Measurements from ENCODE around the gene CYBA. TPM values are rescaled to one million over a fixed set of nuclear protein-coding genes. Genes with fewer than 3 reads are reported as not detected.
A peak's percentile ranks its signal among the peaks of the same experiment; 100 is the strongest.

CYBA gene
- total RNA-seq, 2 donors from 2014 or later, result 169 to 295 TPM

GRCh38 chr16:88600539-88600896, 50.3 kb downstream of the CYBA start:
- no peaks in the 10 kb centered on the region for H3K27me3 ChIP-seq (replicated peaks; ENCODE audit: insufficient read depth)
- no peak overlapping the region for H3K4me3 ChIP-seq
- H3K27ac ChIP-seq, result no peak overlapping the region
- no peak for ATAC-seq (ENCODE audit: insufficient number of reproducible peaks, low FRiP score, low read depth)
- H3K36me3 ChIP-seq, result peaks cover 27% of the 10 kb centered on the region
- H3K4me1 ChIP-seq (ENCODE audit: control insufficient read depth in 1 of 2, low read depth in 2 of 2), result no peaks in the 10 kb centered on the region
- no peak for DNase-seq (ENCODE audit: low spot score)
- H3K9me3 ChIP-seq, result no peaks in the 10 kb centered on the region
- TF ChIP-seq CTCF (IDR thresholded peaks at IDR 0.05), result no peak

DNA sequence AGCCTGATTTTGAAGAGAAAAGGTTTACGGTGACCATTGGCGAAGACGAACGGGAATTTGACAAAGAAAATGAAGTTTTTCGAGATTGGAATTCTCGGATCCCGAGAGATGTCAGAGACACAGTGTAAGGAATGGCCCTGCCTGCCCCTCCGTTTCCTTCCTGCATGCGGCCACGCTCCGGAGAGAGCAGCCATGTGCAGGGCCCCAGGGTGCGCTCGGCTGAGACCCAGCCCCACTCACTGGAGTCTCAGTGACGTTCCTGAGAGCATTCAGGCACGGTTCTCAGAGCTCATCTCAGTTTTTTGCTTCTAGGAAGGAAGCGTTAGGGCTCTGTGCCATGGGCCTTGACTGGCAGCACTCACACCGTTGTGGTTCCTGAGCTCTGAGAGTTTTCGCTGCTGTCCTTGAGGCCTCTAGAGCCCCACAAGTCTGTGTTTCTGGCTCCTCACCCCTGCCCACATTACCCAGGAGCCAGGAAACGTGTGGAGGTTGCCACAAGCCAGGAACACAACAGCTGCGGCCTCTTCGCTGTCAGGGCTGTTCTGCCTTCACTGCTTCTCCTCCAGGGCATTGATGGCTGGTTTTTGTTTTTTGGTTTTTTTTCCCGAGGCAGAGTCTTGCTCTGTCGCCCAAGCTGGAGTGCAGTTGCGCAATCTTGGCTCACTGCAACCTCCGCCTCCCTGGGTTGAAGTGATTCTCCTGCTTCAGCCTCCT, 50.9 kb downstream of the CYBA start:
- no peak overlapping the region for H3K4me3 ChIP-seq
- TF ChIP-seq CTCF (IDR thresholded peaks at IDR 0.05), result no peak
- H3K36me3 ChIP-seq, result peaks cover 24% of the 10 kb centered on the region
- H3K4me1 ChIP-seq (ENCODE audit: control insufficient read depth in 1 of 2, low read depth in 2 of 2), result no peaks in the 10 kb centered on the region
- H3K9me3 ChIP-seq, result no peaks in the 10 kb centered on the region
- no peaks in the 10 kb centered on the region for H3K27me3 ChIP-seq (replicated peaks; ENCODE audit: insufficient read depth)
- peak overlapping the region in 1 of 2 donors; percentile 15 for H3K27ac ChIP-seq
- DNase-seq (ENCODE audit: low spot score) (no peak), ATAC-seq (ENCODE audit: insufficient number of reproducible peaks, low FRiP score, low read depth) (no peak)

GRCh38 chr16:88599092-88599733, 51.6 kb downstream of the CYBA start:
- H3K9me3 ChIP-seq, result no peaks in the 10 kb centered on the region
- ATAC-seq (ENCODE audit: insufficient number of reproducible peaks, low FRiP score, low read depth) (no peak), DNase-seq (ENCODE audit: low spot score) (peak; percentile 17)
- H3K36me3 ChIP-seq, result peaks cover 22% of the 10 kb centered on the region
- H3K4me3 ChIP-seq, result no peak overlapping the region
- no peaks in the 10 kb centered on the region for H3K4me1 ChIP-seq (ENCODE audit: control insufficient read depth in 1 of 2, low read depth in 2 of 2)
- no peaks in the 10 kb centered on the region for H3K27me3 ChIP-seq (replicated peaks; ENCODE audit: insufficient read depth)
- peak overlapping the region in 1 of 2 donors; percentile 15 for H3K27ac ChIP-seq
- TF ChIP-seq CTCF (IDR thresholded peaks at IDR 0.05), result no peak

- Histone ChIP-seq H3K4me1 (ENCODE audit: control insufficient read depth in 1 of 2, low read depth in 2 of 2) (no peaks in the 10 kb centered on the region), H3K27ac (no peak overlapping the region), H3K9me3 (no peaks in the 10 kb centered on the region), H3K36me3 (peaks cover 22% of the 10 kb centered on the region), H3K27me3 (replicated peaks; ENCODE audit: insufficient read depth) (no peaks in the 10 kb centered on the region), H3K4me3 (no peak overlapping the region)
- TF ChIP-seq CTCF (IDR thresholded peaks at IDR 0.05), result no peak
- no peak for DNase-seq (ENCODE audit: low spot score)
- ATAC-seq (ENCODE audit: insufficient number of reproducible peaks, low FRiP score, low read depth), result no peak
Observed at GRCh38 chr16:88597856-88598491, 52.9 kb downstream of the CYBA start.

DNA sequence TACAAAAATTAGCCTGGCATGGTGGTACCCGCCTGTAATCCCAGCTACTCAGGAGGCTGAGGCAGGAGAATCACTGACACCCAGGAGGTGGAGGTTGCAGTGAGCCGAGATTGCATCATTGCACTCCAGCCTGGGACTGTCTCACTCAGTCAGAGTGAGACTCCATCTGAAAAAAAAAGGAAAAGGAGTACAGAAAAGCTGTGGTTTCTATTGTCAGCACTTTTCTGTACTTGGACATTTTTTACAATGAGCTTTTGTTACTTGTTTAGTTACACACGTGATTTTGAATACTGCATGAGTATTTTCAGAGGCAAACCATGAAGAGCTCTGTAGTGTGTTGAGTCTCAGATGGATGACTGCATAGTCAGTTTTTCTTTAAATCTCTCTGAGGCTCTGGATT, 54.4 kb downstream of the CYBA start:
- TF ChIP-seq CTCF (IDR thresholded peaks at IDR 0.05), result no peak
- Histone ChIP-seq H3K27me3 (replicated peaks; ENCODE audit: insufficient read depth) (no peaks in the 10 kb centered on the region), H3K36me3 (peaks cover 25% of the 10 kb centered on the region), H3K9me3 (no peaks in the 10 kb centered on the region), H3K27ac (no peak overlapping the region), H3K4me1 (ENCODE audit: control insufficient read depth in 1 of 2, low read depth in 2 of 2) (no peaks in the 10 kb centered on the region), H3K4me3 (no peak overlapping the region)
- DNase-seq (ENCODE audit: low spot score) (no peak), ATAC-seq (ENCODE audit: insufficient number of reproducible peaks, low FRiP score, low read depth) (no peak)
